SK-N-SH treated with all-trans-retinoic acid at 6 μM for 48 hours (cell line): ENCODE data around the gene RBPJ.

Experiments used
- ATAC-seq: fragments of 200-7000 bp; cut with Tn5 transposase; 3 replicates; pipeline ENCODE4 v1.9.1; 2020; ENCODE audit warnings: mild to moderate bottlenecking, moderate library complexity
- ARNTL ChIP-seq: fragments of 450-650 bp; formaldehyde crosslinking; IDR thresholded peaks from 2 replicates; pipeline ENCODE4 v1.5.0; 2020; ENCODE audit warnings: low read depth, mild to moderate bottlenecking, moderate library complexity, borderline replicate concordance
- CREB5 ChIP-seq: fragments of 250-450 bp; sonication (Bioruptor Pico); IDR thresholded peaks from 2 replicates; pipeline ENCODE4 v1.5.1; 2020; ENCODE audit warnings: low read depth, mild to moderate bottlenecking, moderate library complexity
- CSDC2 ChIP-seq: fragments of 250-450 bp; sonication (Bioruptor Pico); IDR thresholded peaks from 2 replicates; pipeline ENCODE4 v1.5.0; 2020; ENCODE audit warnings: mild to moderate bottlenecking, moderate library complexity
- CSRNP3 ChIP-seq: fragments of 250-450 bp; sonication (Bioruptor Pico); IDR thresholded peaks from 2 replicates; pipeline ENCODE4 v1.5.1; 2021; ENCODE audit warnings: mild to moderate bottlenecking, moderate library complexity
- ESRRG ChIP-seq: fragments of 250-450 bp; sonication (Bioruptor Pico); IDR thresholded peaks from 2 replicates; pipeline ENCODE4 v1.6.1; 2021; ENCODE audit warnings: mild to moderate bottlenecking
- ISL1 ChIP-seq: fragments of 250-450 bp; sonication (Bioruptor Pico); IDR thresholded peaks from 2 replicates; pipeline ENCODE4 v2.1.2; 2022; ENCODE audit warnings: mild to moderate bottlenecking, moderate library complexity
- OSR1 ChIP-seq: fragments of 250-450 bp; sonication (Bioruptor Pico); IDR thresholded peaks from 2 replicates; pipeline ENCODE4 v1.8.0; 2022; ENCODE audit warnings: moderate library complexity, mild to moderate bottlenecking, inconsistent platforms
- POU6F1 ChIP-seq: fragments of 250-450 bp; sonication (Bioruptor Pico); IDR thresholded peaks from 2 replicates; pipeline ENCODE4 v1.8.0; 2021; ENCODE audit warnings: low read depth, mild to moderate bottlenecking, moderate library complexity, borderline replicate concordance
- PPARA ChIP-seq: fragments of 250-450 bp; sonication (Bioruptor Pico); IDR thresholded peaks from 2 replicates; pipeline ENCODE4 v1.5.0; 2020; ENCODE audit warnings: mild to moderate bottlenecking, borderline replicate concordance
- RARB ChIP-seq: fragments of 250-450 bp; sonication (Bioruptor Pico); IDR thresholded peaks from 2 replicates; pipeline ENCODE4 v1.8.0; 2021; ENCODE audit warnings: mild to moderate bottlenecking, moderate library complexity
- SNAI2 ChIP-seq: fragments of 250-450 bp; sonication (Bioruptor Pico); IDR thresholded peaks from 2 replicates; pipeline ENCODE4 v1.5.0; 2020; ENCODE audit warnings: mild to moderate bottlenecking, moderate library complexity
- TCF4 ChIP-seq: fragments of 250-450 bp; sonication (Bioruptor Pico); IDR thresholded peaks from 2 replicates; pipeline ENCODE4 v1.8.0; 2021; ENCODE audit warnings: mild to moderate bottlenecking, moderate library complexity, borderline replicate concordance
- TOX ChIP-seq: fragments of 250-450 bp; sonication (Bioruptor Pico); IDR thresholded peaks from 2 replicates; pipeline ENCODE4 v1.8.0; 2021; ENCODE audit warnings: mild to moderate bottlenecking, moderate library complexity, borderline replicate concordance
- TSHZ2 ChIP-seq: fragments of 250-450 bp; sonication (Bioruptor Pico); IDR thresholded peaks from 2 replicates; pipeline ENCODE4 v1.5.0; 2020; ENCODE audit warnings: mild to moderate bottlenecking, moderate library complexity
- ZC3H10 ChIP-seq: fragments of 250-450 bp; sonication (Bioruptor Pico); IDR thresholded peaks from 2 replicates; pipeline ENCODE4 v1.5.1; 2021; ENCODE audit warnings: mild to moderate bottlenecking, moderate library complexity
- ZFP3 ChIP-seq: fragments of 250-450 bp; sonication (Bioruptor Pico); IDR thresholded peaks from 2 replicates; pipeline ENCODE4 v1.5.0; 2020; ENCODE audit warnings: mild to moderate bottlenecking, moderate library complexity
- ZFP30 ChIP-seq: fragments of 450-650 bp; formaldehyde crosslinking; IDR thresholded peaks from 2 replicates; pipeline ENCODE4 v1.5.0; 2022; ENCODE audit warnings: mild to moderate bottlenecking, moderate library complexity
- ZNF565 ChIP-seq: fragments of 450-650 bp; formaldehyde crosslinking; conservative IDR thresholded peaks from 2 replicates; pipeline ENCODE4 v1.5.0; 2020; ENCODE audit warnings: low read depth, mild to moderate bottlenecking, moderate library complexity
- ZNF70 ChIP-seq: fragments of 450-650 bp; formaldehyde crosslinking; IDR thresholded peaks from 2 replicates; pipeline ENCODE4 v1.5.0; 2020; ENCODE audit warnings: mild to moderate bottlenecking, moderate library complexity
- ZNF8 ChIP-seq: fragments of 450-650 bp; formaldehyde crosslinking; IDR thresholded peaks from 2 replicates; pipeline ENCODE4 v1.5.0; 2020; ENCODE audit warnings: mild to moderate bottlenecking, moderate library complexity
- TF ChIP-seq, protein P1 (sequence below): fragments of 250-450 bp; sonication (Bioruptor Pico); IDR thresholded peaks from 2 replicates; pipeline ENCODE4 v1.8.0; 2020; ENCODE audit warnings: mild to moderate bottlenecking, moderate library complexity, borderline replicate concordance

The RBPJ gene

DNA sequence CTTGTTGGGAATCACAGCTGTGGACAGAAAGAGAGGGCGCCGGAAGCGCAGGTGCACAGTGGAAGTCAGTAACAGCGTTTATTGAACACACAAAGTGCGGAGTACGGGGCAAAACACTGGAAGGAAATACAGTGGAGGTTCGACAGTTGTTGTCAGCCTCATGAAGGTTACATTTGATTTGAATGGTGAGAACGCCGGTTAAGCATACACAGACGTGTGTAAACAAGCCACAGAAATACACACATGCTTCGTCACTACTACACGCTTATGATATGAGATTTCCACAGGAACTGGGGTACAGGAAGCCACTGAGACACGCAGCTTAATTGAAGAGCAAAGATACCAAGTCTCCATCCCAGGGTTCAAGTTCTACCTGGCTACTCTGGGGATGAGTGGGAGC, 157.5 kb downstream of the RBPJ start:
- no peak for ATAC-seq
- TF ChIP-seq CSRNP3 (CRISPR knock-in tag), result no peak
- no peak for TF ChIP-seq ZNF8
- TF ChIP-seq ZFP3, result no peak
- TF ChIP-seq, protein P1, sequence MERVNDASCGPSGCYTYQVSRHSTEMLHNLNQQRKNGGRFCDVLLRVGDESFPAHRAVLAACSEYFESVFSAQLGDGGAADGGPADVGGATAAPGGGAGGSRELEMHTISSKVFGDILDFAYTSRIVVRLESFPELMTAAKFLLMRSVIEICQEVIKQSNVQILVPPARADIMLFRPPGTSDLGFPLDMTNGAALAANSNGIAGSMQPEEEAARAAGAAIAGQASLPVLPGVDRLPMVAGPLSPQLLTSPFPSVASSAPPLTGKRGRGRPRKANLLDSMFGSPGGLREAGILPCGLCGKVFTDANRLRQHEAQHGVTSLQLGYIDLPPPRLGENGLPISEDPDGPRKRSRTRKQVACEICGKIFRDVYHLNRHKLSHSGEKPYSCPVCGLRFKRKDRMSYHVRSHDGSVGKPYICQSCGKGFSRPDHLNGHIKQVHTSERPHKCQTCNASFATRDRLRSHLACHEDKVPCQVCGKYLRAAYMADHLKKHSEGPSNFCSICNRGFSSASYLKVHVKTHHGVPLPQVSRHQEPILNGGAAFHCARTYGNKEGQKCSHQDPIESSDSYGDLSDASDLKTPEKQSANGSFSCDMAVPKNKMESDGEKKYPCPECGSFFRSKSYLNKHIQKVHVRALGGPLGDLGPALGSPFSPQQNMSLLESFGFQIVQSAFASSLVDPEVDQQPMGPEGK (CRISPR knock-in tag), result no peak
- TF ChIP-seq RARB (CRISPR knock-in tag), result no peak
- no peak for TF ChIP-seq SNAI2 (CRISPR knock-in tag)
- no peak for TF ChIP-seq ZNF565
- TF ChIP-seq ZNF70, result no peak
- no peak for TF ChIP-seq ISL1
- no peak for TF ChIP-seq CREB5 (CRISPR knock-in tag)
- TF ChIP-seq TOX (CRISPR knock-in tag), result no peak
- TF ChIP-seq TCF4 (CRISPR knock-in tag), result no peak
- TF ChIP-seq ESRRG, result no peak
- no peak for TF ChIP-seq ZFP30 (CRISPR knock-in tag)
- no peak for TF ChIP-seq TSHZ2 (CRISPR knock-in tag)
- TF ChIP-seq ARNTL (CRISPR knock-in tag), result no peak
- no peak for TF ChIP-seq POU6F1

GRCh38 chr4:26482508-26483462, 162.0 kb downstream of the RBPJ start:
- ATAC-seq, result peak; percentile 56
- TF ChIP-seq ZC3H10 (CRISPR knock-in tag) (peak; percentile 42; the same call in 1 of the 2 replicates), OSR1 (CRISPR knock-in tag) (no peak), ISL1 (peak; percentile 87), ESRRG (no peak), CSDC2 (CRISPR knock-in tag) (no peak), TOX (CRISPR knock-in tag) (no peak), PPARA (CRISPR knock-in tag) (no peak), ARNTL (CRISPR knock-in tag) (no peak), CREB5 (CRISPR knock-in tag) (no peak), TSHZ2 (CRISPR knock-in tag) (no peak)
- TF ChIP-seq, protein P1 (CRISPR knock-in tag), result no peak
